ENCODE data around the gene MYO7B. TPM values are rescaled to one million over a fixed set of nuclear protein-coding genes. Genes with fewer than 3 reads are reported as not detected.

MYO7B gene
- total and polyA plus RNA-seq, 2 donors (not counting 1 experiment from before 2014, with no cell fraction given): 5.0 to 68.2 TPM

GRCh38 chr2:127566576-127566975 lies 31.1 kb downstream of the MYO7B start:
- no peaks in the 10 kb centered on the region for H3K79me2 ChIP-seq (ENCODE audit: control insufficient read depth, insufficient read depth, low read length)
- no peak overlapping the region for H2AFZ ChIP-seq (ENCODE audit: insufficient read depth, low read depth, low read length, poor library complexity, severe bottlenecking)
- 98% methylated on average over 9 of the region's 10 CpGs for WGBS (ENCODE audit: insufficient coverage)
- H3K9me3 ChIP-seq (ENCODE audit: control extremely low read depth in 1 of 3, control insufficient read depth in 2 of 3, insufficient read depth in 1 of 3, low read length in 2 of 3): no peaks in the 10 kb centered on the region
- H3K4me3 ChIP-seq (ENCODE audit: control extremely low read depth in 1 of 5, extremely low read depth in 1 of 5, insufficient read depth in 1 of 5, low read depth in 2 of 5, low read length in 4 of 5): no peak overlapping the region
- POLR2A ChIA-PET: no interaction called here
- intact Hi-C loops (cut with micrococcal nuclease): no loop called here
- TF ChIP-seq EZH2 (IDR thresholded peaks at IDR 0.05; ENCODE audit: borderline replicate concordance, insufficient read depth, low read depth, low read length, poor library complexity, severe bottlenecking) (no peak), CTCF (IDR thresholded peaks at IDR 0.05) (no peak)
- no peaks in the 10 kb centered on the region for H3K27me3 ChIP-seq (replicated peaks in 1 of 4; ENCODE audit: control extremely low read depth in 1 of 4, control insufficient read depth in 3 of 4, insufficient read depth in 4 of 4, low read length in 3 of 4)
- H3K27ac ChIP-seq (ENCODE audit: low read length in 2 of 2): no peak overlapping the region
- peaks cover 2% of the 10 kb centered on the region for H3K9me3 Mint-ChIP-seq (ENCODE audit: insufficient read depth)
- H3K4me1 ChIP-seq (ENCODE audit: control insufficient read depth in 2 of 2, insufficient read depth in 2 of 2, low read length in 2 of 2): peaks cover 6 to 15% of the 10 kb centered on the region in 2 donors
- H3K4me2 ChIP-seq (replicated peaks; ENCODE audit: low read depth, low read length, poor library complexity, severe bottlenecking): no peak overlapping the region
- H3K4me1 Mint-ChIP-seq: peaks cover 14% of the 10 kb centered on the region
- H3K36me3 ChIP-seq (replicated peaks in 1 of 2; ENCODE audit: control extremely low read depth in 1 of 2, control insufficient read depth in 1 of 2, extremely low read depth in 1 of 2, insufficient read depth in 2 of 2, low read length in 1 of 2): no peaks in the 10 kb centered on the region
- H3K9ac ChIP-seq (ENCODE audit: low read length): no peak overlapping the region
- no peak for DNase-seq
- no peak for ATAC-seq (ENCODE audit: low read depth)
- H3K27ac Mint-ChIP-seq: no peak overlapping the region
- H4K20me1 ChIP-seq (ENCODE audit: control insufficient read depth, insufficient read depth, low read length, poor library complexity, severe bottlenecking): no peaks in the 10 kb centered on the region
- CTCF ChIA-PET: interaction anchor here (0.8 kb wide), 1 partner anchor 24 kb away, joined by 4 read pairs; no protein-coding TSS in a partner anchor
- no peak overlapping the region for H3K4me3 Mint-ChIP-seq
- H3K27me3 Mint-ChIP-seq: peaks cover 3% of the 10 kb centered on the region

GRCh38 chr2:127567351-127567854 lies 31.9 kb downstream of the MYO7B start:
- WGBS (ENCODE audit: insufficient coverage): 94% methylated on average over 4 of the region's 5 CpGs
- no peak overlapping the region for H3K4me2 ChIP-seq (replicated peaks; ENCODE audit: low read depth, low read length, poor library complexity, severe bottlenecking)

More at GRCh38 chr2:127567351-127567854, 31.9 kb downstream of the MYO7B start:
- Histone ChIP-seq H3K27me3 (replicated peaks in 1 of 4; ENCODE audit: control extremely low read depth in 1 of 4, control insufficient read depth in 3 of 4, insufficient read depth in 4 of 4, low read length in 3 of 4) (no peaks in the 10 kb centered on the region), H3K4me1 (ENCODE audit: control insufficient read depth in 2 of 2, insufficient read depth in 2 of 2, low read length in 2 of 2) (peaks cover 6 to 15% of the 10 kb centered on the region in 2 donors), H3K79me2 (ENCODE audit: control insufficient read depth, insufficient read depth, low read length) (no peaks in the 10 kb centered on the region), H4K20me1 (ENCODE audit: control insufficient read depth, insufficient read depth, low read length, poor library complexity, severe bottlenecking) (no peaks in the 10 kb centered on the region), H3K9me3 (ENCODE audit: control extremely low read depth in 1 of 3, control insufficient read depth in 2 of 3, insufficient read depth in 1 of 3, low read length in 2 of 3) (no peaks in the 10 kb centered on the region), H3K36me3 (replicated peaks in 1 of 2; ENCODE audit: control extremely low read depth in 1 of 2, control insufficient read depth in 1 of 2, extremely low read depth in 1 of 2, insufficient read depth in 2 of 2, low read length in 1 of 2) (no peaks in the 10 kb centered on the region), H3K4me3 (ENCODE audit: control extremely low read depth in 1 of 5, extremely low read depth in 1 of 5, insufficient read depth in 1 of 5, low read depth in 2 of 5, low read length in 4 of 5) (no peak overlapping the region), H2AFZ (ENCODE audit: insufficient read depth, low read depth, low read length, poor library complexity, severe bottlenecking) (no peak overlapping the region), H3K27ac (ENCODE audit: low read length in 2 of 2) (no peak overlapping the region), H3K9ac (ENCODE audit: low read length) (no peak overlapping the region)
- peaks cover 15% of the 10 kb centered on the region for H3K4me1 Mint-ChIP-seq
- no peak overlapping the region for H3K4me3 Mint-ChIP-seq
- peaks cover 2% of the 10 kb centered on the region for H3K9me3 Mint-ChIP-seq (ENCODE audit: insufficient read depth)
- DNase-seq (no peak), ATAC-seq (ENCODE audit: low read depth) (no peak)
- intact Hi-C loops (cut with micrococcal nuclease): no loop called here
- H3K27ac Mint-ChIP-seq: no peak overlapping the region
- ChIA-PET POLR2A (no interaction called here), CTCF (interaction anchor here (0.8 kb wide), 1 partner anchor 23 kb away, joined by 4 read pairs; no protein-coding TSS in a partner anchor)
- TF ChIP-seq EZH2 (IDR thresholded peaks at IDR 0.05; ENCODE audit: borderline replicate concordance, insufficient read depth, low read depth, low read length, poor library complexity, severe bottlenecking) (no peak), CTCF (IDR thresholded peaks at IDR 0.05) (no peak)
- H3K27me3 Mint-ChIP-seq: no peaks in the 10 kb centered on the region

Data from B cell (primary cell).